Chondrocyte (in vitro differentiated cells): ENCODE results near the gene CACNB4. TPM values are rescaled to one million over a fixed set of nuclear protein-coding genes. Genes with fewer than 3 reads are reported as not detected.

Source experiments
- DNase-seq: peaks from one replicate; pipeline ENCODE4 v3.0.0; 2021; ENCODE audit warnings: mixed read lengths, low spot score
- H3K27ac Mint-ChIP-seq: one replicate; pipeline ENCODE4 v1.8.0; 2021; ENCODE audit warnings: mild to moderate bottlenecking, moderate library complexity, mixed read lengths; ENCODE audit not compliant: unreplicated experiment
- H3K27me3 Mint-ChIP-seq: 2 replicates; pipeline ENCODE4 v1.8.0; 2021; ENCODE audit warnings: low read depth, mixed read lengths
- H3K36me3 Mint-ChIP-seq: 2 replicates; pipeline ENCODE4 v1.8.0; 2021; ENCODE audit warnings: low read depth, mixed read lengths
- H3K4me1 Mint-ChIP-seq: 2 replicates; pipeline ENCODE4 v1.8.0; 2021; ENCODE audit warnings: low read depth, mild to moderate bottlenecking, mixed read lengths
- H3K4me3 Mint-ChIP-seq: one replicate; pipeline ENCODE4 v1.8.0; 2021; ENCODE audit warnings: mild to moderate bottlenecking, moderate library complexity, mixed read lengths; ENCODE audit not compliant: unreplicated experiment
- H3K9me3 Mint-ChIP-seq: 2 replicates; pipeline ENCODE4 v1.8.0; 2021; ENCODE audit warnings: low read depth, mixed read lengths
- CTCF ChIP-seq: fragments of 200-600 bp; sonication (generic); IDR thresholded peaks from 2 replicates; pipeline ENCODE4 v1.5.0; 2021; ENCODE audit warnings: antibody characterized with exemption, mild to moderate bottlenecking, moderate library complexity
- total RNA-seq: library from RNA; stranded (reverse); gene quantifications from 3 replicates; pipeline ENCODE4 v1.2.1, GENCODE V29; 2021

Gene CACNB4
- total RNA-seq, 1 donor from 2014 or later, result 2.1 TPM

- Mint-ChIP-seq H3K27ac (no peak overlapping the region), H3K36me3 (no peaks in the 10 kb centered on the region), H3K9me3 (no peaks in the 10 kb centered on the region), H3K4me1 (no peaks in the 10 kb centered on the region), H3K27me3 (peaks cover 4% of the 10 kb centered on the region), H3K4me3 (no peak overlapping the region)
- DNase-seq, result no peak
- TF ChIP-seq CTCF, result no peak
These were observed 10.8 kb downstream of the CACNB4 start for GRCh38 chr2:152088006-152088405.

- no peak for DNase-seq
- no peak overlapping the region for H3K27ac Mint-ChIP-seq
- no peaks in the 10 kb centered on the region for H3K9me3 Mint-ChIP-seq
- H3K36me3 Mint-ChIP-seq, result no peaks in the 10 kb centered on the region
- H3K4me1 Mint-ChIP-seq, result no peaks in the 10 kb centered on the region
- peaks cover 4% of the 10 kb centered on the region for H3K27me3 Mint-ChIP-seq
- no peak overlapping the region for H3K4me3 Mint-ChIP-seq
- no peak for TF ChIP-seq CTCF
These were observed 12.6 kb downstream of the CACNB4 start for GRCh38 chr2:152086231-152086630.

- Mint-ChIP-seq H3K27me3 (peaks cover under 1% of the 10 kb centered on the region), H3K4me1 (no peaks in the 10 kb centered on the region), H3K27ac (no peak overlapping the region), H3K4me3 (no peak overlapping the region), H3K36me3 (no peaks in the 10 kb centered on the region), H3K9me3 (no peaks in the 10 kb centered on the region)
- no peak for TF ChIP-seq CTCF
- no peak for DNase-seq
These were observed 14.8 kb downstream of the CACNB4 start for GRCh38 chr2:152084076-152084475.

- Mint-ChIP-seq H3K4me1 (no peaks in the 10 kb centered on the region), H3K9me3 (no peaks in the 10 kb centered on the region), H3K4me3 (no peak overlapping the region), H3K27me3 (no peaks in the 10 kb centered on the region), H3K27ac (no peak overlapping the region), H3K36me3 (no peaks in the 10 kb centered on the region)
- DNase-seq, result no peak
- no peak for TF ChIP-seq CTCF
These were observed 15.5 kb downstream of the CACNB4 start for GRCh38 chr2:152083202-152083875.

GRCh38 chr2:152078662-152079061 lies 20.2 kb downstream of the CACNB4 start:
- Mint-ChIP-seq H3K36me3 (no peaks in the 10 kb centered on the region), H3K4me3 (no peak overlapping the region), H3K27ac (no peak overlapping the region), H3K4me1 (no peaks in the 10 kb centered on the region), H3K27me3 (no peaks in the 10 kb centered on the region), H3K9me3 (no peaks in the 10 kb centered on the region)
- DNase-seq, result no peak
- TF ChIP-seq CTCF, result no peak
